Measurements from ENCODE around the gene ADAMTS14.

- TF ChIP-seq POLR2A (IDR thresholded peaks at IDR 0.05; ENCODE audit: low read depth, low read length) (no peak), TAF1 (IDR thresholded peaks at IDR 0.05; ENCODE audit: borderline replicate concordance, low read depth, low read length) (no peak), POLR2AphosphoS5 (IDR thresholded peaks at IDR 0.05; ENCODE audit: low read depth, low read length) (no peak)
Observed at GRCh38 chr10:70650104-70650503, 22.2 kb upstream of the ADAMTS14 start.

Measured in GM12892 (cell line).